NB4 (cell line): ENCODE results near the gene TOP2A.

Experiments
- CTCF ChIP-seq: IDR thresholded peaks from one replicate; pipeline ENCODE4 v1.5.1; 2012; ENCODE audit warnings: low read depth, low read length
- MYC ChIP-seq: IDR thresholded peaks from 2 replicates; pipeline ENCODE4 v1.6.1; 2011; ENCODE audit warnings: low read depth, low read length

GRCh38 chr17:40373324-40373723 lies 44.4 kb downstream of the TOP2A start:
- TF ChIP-seq CTCF (no peak), MYC (no peak)
